HG03103 (cell line): ENCODE results near the gene LY6G6F.

Experiments used
- ATAC-seq: cut with Tn5 transposase; IDR thresholded peaks from one replicate; pipeline ENCODE4 v1.9.1; 2021; ENCODE audit warnings: low read depth; ENCODE audit not compliant: unreplicated experiment

Gene LY6G6F

GRCh38 chr6:31722173-31722572 lies 15.5 kb downstream of the LY6G6F start:
- no peak for ATAC-seq

DNA sequence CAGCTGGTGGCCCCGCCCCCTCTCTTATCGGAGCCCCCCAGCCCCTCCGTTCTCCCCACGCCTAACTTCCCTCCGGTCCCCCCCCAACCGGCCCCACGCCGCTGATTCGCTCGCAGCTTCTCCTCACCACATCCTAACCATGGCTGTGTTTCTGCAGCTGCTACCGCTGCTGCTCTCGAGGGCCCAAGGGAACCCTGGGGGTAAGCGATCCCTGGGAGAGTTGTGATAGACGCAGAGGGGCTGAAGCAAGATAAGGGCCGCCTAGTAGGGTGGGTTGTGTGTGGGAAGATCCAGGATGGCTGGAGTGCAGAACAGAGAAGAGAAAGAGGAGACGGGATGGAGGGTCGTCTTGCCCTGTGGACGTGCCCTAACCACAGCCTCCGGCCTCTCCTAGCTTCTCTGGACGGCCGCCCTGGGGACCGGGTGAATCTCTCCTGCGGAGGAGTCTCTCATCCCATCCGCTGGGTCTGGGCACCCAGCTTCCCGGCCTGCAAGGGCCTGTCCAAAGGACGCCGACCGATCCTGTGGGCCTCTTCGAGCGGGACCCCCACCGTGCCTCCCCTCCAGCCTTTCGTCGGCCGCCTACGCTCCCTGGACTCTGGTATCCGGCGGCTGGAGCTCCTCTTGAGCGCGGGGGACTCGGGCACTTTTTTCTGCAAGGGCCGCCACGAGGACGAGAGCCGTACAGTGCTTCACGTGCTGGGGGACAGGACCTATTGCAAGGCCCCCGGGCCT lies 16.7 kb downstream of the LY6G6F start, which contains the start of gene MPIG6B:
Gene MPIG6B (plus strand): TSS at position 129 of the 735 bp plus-strand sequence. CDS start 11 bp downstream, at position 140.
- no peak for ATAC-seq

DNA sequence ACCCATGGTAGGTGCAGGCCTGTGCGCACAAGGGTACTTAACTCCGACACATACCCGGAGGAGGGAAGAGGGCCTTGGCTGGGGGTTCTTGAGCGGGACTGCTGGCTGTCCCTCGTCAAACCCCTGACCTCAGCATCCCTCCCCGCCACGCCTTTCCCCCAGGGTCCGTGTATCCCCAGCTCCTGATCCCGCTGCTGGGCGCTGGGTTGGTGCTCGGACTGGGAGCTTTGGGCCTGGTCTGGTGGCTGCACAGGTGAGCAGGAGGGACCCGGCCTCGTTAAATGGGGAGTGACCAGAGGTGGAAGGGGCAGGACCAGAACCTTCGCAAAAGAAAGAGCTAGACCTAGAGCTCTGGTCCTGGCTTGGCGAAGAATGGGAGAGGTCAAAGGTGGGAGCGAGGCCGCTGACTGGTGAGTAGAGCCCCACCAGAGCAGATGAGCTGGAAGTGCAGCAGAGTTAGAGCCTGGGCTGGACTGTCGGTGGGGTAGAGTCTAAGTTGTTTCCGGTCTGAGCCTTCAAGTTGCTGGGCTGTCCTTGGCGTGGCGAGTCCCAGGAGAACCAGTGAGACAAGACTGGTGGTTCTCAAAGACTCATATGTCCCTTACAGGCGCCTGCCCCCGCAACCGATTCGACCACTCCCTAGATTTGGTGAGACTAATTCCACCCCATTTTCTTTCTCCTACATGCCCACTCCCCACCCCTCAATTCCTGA lies 17.5 kb downstream of the LY6G6F start:
- no peak for ATAC-seq

DNA sequence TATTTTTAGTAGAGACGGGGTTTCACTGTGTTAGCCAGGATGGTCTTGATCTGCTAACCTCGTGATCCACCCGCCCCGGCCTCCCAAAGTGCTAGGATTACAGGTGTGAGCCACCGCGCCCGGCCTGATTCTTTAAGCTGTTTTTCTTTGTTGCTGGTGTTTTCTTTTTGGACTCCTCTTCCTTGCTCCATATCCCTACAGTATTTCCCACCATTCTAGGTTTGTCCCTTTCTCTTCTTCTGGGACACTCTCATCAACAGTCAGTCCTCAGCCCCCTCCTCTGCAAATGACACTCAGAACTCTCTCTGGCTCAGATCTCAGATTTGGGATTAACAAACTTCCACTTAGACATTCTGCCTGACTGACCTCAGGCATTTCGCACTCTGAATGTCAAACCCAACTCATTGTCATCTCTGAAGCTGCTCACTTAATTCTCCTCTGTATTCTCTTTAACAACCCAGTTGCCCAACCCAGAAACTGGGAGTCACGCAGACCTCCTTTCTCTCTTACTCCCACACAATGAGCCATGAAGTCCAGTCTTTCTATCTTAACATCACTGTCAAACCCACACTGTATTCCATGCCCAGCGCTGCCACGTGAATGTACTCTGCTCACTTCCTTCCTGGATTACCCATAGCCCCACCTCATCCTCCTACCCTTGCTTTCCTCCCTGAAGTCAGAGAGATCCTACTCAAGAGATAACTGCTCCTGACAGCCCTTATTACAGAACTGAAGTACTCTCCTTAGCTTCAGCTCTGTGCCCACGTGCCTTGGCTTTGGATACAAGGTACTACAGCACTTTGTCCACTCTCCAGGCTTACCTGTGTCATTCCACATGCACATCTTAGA lies 19.1 kb downstream of the LY6G6F start:
- no peak for ATAC-seq

DNA sequence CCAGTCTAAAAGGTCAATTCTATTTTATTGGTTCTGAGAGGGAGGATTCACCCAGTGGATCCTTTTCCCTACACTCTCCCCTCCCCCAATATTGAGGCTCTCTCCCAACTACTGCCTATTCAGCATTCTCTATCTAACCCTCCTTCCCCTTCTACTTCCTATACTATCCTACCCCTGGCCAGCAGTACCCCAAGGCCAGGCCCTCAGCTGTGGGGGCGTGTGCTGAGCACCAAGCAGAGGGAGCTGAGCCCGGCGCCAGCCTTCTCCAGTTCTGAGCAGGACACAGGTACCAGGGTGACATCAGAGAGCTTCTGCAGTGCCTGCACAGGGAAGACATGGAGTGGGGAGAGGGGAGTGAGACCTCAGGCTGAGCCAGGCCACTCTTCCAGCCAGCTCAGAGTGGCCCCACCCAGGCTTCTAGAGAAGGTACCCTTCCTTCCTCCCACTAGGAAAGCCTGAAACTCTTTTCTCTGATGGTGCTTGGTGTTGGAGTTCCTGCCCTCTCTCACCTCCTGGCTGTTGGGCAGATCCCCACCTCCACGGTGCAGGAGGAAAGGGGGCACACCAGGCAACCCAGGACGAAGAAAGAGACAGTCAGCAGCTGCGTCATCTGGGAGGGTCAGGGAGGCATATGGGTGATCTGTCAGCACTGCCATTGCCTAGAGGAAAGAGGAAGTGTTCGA lies 20.5 kb downstream of the LY6G6F start:
- ATAC-seq = no peak

DNA sequence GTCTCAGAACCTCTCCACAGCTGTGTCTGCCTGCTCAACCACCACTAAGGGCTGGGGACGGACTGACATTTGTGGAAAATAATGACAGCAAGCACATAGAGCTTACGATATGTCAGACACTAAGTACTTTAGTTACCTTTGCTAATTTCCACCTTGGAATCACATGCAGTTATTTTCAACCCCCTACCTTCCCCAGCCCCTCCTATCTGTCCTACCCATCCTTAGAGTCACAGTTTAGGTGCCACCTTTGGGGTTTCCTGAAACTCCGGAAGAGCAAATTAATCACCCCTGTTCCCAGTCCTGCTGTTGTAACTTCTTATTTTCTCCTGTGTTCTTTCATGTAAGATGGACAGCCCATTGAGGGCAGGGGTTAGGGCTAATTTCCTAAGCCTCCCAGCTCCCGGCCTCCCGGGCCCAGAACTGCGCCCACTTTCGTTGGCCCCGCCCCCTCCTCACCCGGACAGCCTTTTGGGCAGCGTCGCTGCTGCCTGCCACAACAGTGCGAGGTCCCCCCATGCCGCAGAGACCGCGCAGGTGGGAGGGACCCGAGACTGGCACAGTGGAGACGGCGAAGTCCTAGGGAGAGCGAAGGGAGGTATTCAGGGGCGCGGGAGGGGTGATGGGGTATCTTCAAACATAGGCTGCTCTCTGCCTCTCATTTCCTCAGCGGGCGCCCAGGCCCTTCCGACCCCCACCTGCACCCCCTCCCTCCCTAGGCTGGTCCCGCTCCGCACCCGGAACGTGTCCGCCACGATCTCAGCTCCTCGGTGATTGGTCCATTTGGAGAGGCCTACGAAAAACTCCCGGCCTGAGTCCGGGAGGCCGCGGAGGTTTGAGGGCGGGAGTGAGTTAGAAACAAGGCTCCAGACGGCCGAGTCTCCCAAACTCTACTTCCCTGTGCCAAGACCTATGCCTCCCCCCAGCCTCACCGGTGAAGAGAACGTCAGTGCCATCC lies 21.3 kb downstream of the LY6G6F start:
- ATAC-seq = no peak

DNA sequence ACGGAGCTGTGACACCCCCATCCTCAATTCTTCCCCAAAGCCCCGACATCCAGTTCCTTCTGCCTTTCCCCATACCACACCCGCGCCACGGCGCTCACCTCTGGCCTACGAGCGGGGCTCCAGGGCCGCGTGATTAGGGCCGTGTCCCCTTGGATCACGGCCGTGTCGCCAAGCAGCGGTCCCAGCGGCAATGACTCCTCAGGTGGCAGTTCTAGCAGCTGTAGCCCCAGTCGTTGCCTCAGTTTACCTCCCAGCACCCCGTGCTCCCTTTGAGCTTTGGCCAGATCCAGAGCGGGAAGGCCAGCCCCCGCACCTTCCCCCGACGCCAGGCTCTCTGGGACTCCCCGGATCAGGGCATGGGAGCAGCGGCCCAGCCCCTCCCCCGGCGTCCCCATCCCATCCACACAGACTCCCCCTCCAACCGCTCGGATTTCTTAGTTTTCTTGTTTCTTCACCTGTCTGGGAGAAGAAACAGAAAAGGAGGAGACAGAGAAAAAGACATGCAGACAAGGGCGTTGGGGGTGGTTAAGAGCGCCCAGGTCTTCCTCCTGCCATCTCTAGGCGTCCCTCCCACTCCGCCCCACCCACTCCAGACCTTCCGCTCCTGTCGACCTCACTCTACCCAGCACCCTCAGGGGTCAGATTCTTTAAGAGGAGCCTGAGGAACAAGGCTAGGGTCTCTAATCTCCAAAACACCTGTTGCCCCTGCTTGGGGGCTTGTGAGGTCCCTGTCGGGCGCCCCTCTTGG lies 22.3 kb downstream of the LY6G6F start, which contains the start of gene DDAH2:
Gene DDAH2 (minus strand): TSS at position 533 of the 748 bp plus-strand sequence. CDS start 138 bp downstream, at position 395.
- no peak for ATAC-seq

DNA sequence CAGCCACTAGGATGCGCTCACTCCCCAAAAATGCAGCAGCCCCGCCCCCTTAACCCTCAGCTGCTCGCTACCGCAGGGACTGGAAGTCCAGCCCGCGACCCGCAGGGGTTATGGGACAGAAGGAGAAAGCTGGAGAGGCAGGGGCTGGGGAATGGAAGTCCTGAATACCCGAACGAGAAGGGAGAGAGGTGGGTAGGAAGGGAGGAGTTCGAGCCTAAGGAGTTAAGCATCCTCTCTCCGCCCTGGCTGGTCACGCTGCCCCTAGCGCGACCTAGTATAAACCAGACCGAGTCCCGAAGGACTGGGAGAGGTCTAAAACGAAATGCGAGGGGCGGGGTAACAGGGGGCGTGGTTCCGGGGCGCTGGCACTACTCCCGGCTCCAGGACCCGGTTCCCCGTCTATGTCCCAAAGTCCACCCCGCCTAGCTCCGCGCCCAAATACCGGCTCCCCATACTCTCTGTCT lies 22.9 kb downstream of the LY6G6F start:
- no peak for ATAC-seq

DNA sequence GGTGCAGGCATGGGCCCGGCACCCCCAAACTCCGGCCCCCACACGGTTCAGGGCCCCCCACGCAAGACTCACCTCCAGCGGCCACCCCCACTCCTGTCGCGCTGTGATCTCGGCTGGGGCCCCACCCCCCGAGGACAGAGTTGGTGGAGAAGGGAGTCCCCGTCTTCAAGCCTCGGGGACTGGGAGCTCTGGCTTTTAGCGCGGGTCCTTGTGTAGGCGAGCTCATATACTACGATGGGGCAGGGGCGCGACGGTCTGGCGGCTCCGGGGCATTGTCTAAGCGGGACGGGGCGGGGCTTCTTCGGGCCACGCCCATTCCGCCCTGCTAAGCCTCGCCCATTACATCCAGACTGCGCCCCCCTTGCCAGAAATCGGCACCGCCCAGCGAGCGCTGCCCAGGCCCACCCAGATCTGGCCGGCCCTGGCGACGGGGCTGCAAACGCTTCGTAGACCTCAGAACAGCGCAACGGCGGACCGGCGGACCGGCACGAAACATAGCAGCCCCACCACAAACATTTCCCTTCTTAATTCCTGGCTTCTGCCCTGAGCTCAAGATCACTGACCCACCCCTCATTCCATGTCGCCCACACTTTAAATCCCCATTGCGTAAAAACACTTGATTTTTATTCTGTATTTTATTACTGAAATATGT lies 23.4 kb downstream of the LY6G6F start:
- no peak for ATAC-seq

DNA sequence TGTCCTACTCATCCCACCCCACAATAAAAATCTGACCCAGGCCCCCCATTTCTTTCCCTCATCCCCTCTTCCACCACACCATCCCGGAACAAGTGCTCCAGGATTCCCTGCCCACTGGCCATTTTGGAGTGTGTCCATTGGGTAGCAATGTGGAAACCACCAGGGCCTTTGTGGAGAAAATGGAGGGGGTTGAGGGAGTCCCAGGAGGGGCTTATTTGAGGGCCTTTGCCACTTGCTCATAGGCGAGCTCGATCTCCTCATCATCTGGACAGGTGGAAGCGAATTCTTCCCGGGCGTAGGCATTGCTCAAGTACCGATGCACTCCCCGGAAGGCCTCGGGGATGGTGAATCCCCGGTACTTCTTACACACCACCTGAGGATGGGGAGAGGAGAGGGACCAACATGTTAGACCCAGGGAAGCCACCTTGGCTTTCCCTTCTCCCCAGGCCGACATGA lies 24.0 kb downstream of the LY6G6F start:
- ATAC-seq = no peak

- no peak for ATAC-seq
Observed at GRCh38 chr6:31732029-31732428, 25.4 kb downstream of the LY6G6F start.

GRCh38 chr6:31733734-31734133 lies 27.1 kb downstream of the LY6G6F start:
- ATAC-seq = no peak

DNA sequence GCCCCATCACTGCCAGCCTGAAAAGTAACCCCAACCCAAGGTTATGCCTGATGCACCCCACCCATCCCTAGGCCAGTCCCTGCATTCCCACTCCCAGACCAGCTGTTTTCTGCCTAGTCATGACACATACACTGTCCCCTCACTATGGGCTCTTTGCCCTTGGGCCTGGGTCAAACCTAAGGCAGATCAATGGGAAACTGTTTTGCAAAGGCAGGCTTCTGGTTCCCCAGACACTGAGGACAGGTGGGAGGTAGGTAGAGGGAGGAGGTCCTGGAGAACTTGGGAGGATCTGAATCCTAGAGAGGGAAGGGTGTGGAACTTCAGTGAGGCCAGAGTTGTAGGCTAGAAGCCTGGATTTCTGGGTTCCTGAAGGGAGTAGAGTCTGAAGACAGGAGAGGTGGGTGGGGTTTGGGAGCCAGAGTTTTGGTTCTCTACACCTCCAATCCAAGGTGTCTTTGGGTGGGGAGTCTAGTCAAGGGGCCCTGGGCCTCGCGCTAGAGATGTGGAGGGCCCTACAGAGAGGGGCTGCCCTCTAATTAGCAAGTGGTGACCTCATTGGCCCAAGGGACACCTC lies 27.7 kb downstream of the LY6G6F start:
- no peak for ATAC-seq

GRCh38 chr6:31734821-31735406 lies 28.2 kb downstream of the LY6G6F start:
- no peak for ATAC-seq

GRCh38 chr6:31736021-31736767 lies 29.5 kb downstream of the LY6G6F start, which contains the start of gene CLIC1:
Gene CLIC1, minus strand, starts transcription at chr6:31736530. Its CDS starts 230 bp downstream, at chr6:31736300.
- no peak for ATAC-seq

DNA sequence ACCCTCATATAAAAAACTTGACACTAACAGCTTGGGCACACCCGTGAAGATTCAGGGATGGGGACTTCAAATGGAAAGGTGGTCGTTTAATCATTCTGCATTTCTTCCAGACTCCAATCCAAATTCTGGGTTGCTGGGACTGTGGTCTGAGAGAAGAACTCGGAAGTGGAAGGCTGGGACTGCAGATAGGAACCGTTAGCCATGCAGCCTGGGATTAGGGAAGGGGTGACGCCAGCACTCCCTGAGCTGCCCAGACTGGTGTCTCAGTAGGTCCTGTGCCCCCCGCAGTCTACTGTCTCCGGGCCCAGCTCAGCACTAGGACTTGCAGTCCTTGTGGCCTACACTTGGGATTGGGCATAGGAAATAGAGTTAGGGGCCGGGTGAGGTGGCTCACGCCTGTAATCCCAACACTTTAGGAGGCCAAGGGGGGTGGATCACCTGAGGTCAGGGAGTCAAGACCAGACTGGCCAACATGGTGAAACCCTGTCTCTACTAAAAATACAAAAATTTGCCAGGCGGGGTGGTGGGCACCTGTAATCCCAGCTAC lies 30.2 kb downstream of the LY6G6F start:
- ATAC-seq = no peak
